GM18873 (cell line): ENCODE data around the gene KRTAP22-1.

Source experiments
- ATAC-seq: cut with Tn5 transposase; IDR thresholded peaks from one replicate; pipeline ENCODE4 v1.9.1; 2021; ENCODE audit warnings: mild to moderate bottlenecking, moderate library complexity, moderate number of reproducible peaks; ENCODE audit not compliant: unreplicated experiment, low FRiP score

KRTAP22-1 gene

DNA sequence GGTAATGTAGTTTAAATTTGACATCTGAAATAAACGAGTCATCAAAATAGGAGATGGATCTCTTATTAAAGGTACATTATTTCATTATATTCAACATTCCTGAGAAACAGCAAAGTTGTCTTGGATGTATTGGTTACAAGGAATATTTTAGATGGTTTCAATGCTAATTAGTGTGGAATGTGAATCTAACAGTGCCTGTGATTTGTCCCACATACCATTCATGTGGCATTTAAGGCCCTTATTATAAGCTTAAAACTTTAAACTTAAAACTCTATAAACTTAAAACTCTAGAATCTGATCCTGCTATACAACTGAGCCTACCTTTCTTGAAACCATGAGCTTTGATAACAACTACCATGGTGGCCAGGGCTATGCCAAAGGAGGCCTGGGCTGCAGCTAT, at the start of gene KRTAP22-1:
TSS of gene KRTAP22-1 (plus strand) at position 301 of the 400 bp plus-strand sequence.
- ATAC-seq, result no peak

DNA sequence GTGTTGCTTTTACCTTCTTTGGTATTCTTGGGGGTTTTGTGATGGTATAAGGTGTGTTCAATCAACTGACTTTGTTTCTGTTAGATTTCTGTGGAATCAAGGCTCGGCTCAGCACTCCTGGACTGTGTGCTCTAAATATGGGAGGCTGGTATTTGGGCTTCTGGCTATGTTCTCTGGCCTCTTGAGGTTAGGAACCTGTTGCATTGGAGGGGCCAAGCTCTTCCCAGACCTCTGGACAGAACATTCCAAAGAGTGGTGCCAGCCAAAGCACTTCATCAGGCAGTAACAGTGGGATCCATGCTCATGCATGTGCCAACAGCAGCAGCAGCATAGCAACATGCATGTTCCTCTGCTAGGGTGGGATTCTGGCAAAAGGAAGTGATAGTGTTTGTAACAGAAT, 48.1 kb upstream of the KRTAP22-1 start:
- ATAC-seq, result no peak

DNA sequence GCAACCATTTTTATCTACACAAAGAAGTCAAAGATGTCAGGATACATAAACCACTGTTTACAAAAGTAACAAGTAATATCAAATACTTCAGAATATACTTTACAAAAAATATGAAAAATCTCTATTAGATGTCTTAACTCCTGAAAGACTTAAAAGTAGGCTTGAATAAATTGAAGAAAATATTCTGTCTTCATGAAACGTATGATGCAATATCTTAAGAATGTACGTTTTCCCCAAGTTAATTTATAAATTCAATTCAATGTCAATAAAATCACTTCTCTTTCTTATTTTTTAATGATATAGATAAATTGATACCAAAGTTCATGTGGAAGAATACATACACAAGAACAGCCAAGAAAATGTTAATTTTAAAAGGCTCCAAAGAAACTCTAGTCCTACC, 45.8 kb upstream of the KRTAP22-1 start:
- no peak for ATAC-seq

DNA sequence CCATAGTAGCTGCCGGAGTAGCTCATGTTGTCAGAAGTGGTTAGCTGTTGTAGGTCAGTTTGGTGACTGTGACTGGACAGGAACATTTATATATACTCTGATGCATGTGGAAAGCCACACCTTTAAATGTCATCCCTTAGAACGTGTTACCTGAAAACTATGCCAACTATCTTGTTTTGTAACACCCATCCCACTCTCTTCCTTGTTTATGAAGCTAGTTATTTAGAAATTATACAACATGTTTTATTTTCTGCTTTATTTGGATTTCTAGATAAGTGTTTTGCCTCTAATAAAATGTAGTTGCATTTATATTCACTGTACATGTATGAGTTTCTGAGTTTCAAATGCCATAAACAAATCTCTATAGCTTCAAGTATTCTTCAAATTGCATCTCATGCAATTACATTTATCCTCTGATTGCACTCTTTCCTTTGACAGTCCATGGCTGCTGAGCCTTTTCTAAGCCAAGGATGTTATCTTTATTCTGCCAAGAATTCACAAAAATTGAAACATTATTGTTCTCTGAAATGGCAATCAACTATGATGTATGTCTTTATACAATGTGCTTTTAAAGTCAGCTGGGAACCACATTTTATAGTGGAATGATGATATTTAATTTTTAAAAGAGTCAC, 39.5 kb upstream of the KRTAP22-1 start, which contains the start of gene KRTAP19-7:
TSS of gene KRTAP19-7 (minus strand) at position 51 of the 632 bp plus-strand sequence. CDS start at position 26, 25 bp downstream.
- ATAC-seq, result no peak

DNA sequence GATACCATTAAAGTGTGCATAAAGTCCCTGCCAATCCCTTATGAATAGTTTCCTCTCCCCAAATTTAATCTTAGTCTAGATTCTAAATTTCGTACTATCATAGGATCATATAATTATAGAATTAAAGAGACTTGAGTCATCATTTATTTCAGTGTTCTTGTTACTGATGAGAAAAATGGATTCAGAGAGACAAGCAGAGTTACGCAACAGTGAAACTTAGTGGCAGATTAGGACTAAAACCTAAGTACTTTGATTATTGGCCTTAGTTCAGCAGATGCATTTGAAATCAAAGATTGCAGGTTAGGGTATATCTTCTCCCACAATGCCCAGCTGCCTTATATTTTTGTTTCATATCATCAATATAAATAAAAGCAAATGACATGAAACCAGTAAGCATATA, 38.9 kb upstream of the KRTAP22-1 start:
- ATAC-seq, result no peak

DNA sequence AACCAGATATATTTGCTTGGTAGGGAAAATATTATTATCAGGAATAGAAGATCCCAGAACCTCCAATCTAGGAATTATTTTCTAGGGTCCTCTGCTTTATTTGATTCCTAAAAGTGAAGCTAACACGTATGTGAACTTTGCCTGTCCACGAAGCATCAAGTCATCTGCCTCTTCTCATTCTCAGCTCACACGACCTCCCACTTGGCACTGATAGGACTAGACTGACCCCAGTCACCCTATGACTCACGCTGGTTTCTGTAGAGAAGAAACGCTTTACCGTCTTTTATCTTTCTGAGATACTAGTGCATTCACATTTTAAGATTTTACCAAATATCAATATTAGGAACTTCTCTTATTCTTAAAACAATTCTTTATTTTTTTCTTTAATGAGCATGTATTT, 37.8 kb upstream of the KRTAP22-1 start:
- no peak for ATAC-seq

DNA sequence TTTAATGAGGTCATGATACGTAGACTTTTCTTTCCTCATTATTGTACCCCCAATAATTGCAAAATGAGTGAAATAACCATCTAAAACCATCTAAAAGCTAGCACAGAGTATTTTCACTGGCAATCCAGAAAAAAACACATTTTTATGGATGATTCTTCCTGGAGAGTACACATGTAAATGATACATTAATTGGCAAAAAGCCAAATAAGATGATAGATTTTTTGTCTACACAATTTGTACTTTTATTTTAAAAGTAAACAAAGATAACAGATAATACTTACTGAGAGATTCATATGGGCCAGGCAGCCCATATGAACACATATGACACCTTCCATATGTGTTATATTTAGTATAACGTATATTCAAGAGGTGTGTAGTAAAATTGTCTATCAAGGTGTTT, 37.3 kb upstream of the KRTAP22-1 start:
- no peak for ATAC-seq

DNA sequence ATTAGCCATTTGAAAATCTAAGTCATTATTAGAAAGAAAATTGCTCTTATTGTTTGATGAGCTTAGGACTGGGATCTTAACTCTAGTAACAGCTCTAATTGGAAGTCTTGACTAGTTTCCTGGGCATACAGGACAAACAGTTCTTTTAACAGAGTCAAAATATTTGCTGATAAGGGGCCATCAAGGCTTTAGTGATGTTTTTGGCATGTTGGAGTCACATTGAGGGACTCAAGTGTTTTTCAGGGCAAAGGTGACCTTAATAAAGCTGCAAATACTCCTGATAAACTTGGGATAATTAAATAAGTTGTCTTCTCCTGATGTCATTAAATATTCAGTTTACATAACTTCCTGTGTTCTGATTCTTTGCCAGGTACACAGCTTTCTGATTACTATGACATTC, 33.3 kb upstream of the KRTAP22-1 start:
- ATAC-seq, result no peak

DNA sequence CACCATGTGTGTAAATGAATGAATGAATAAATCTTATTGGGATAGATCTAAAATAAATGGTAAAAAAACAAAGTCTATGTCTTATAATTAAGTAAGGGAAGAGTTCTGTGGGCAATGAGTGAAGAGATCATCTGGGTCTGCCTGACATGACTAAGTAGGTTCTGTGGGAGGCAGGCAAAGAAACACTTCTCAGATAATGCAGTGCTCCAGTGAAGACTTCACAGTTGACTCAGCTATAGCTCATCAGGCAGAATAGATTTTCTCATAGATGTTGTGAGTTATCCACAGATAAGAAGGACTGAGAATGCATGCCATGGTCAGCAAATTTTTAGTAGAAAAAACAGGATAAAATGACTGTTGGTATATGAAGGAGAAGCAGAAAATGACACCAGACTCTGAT, 23.1 kb upstream of the KRTAP22-1 start:
- ATAC-seq, result no peak

DNA sequence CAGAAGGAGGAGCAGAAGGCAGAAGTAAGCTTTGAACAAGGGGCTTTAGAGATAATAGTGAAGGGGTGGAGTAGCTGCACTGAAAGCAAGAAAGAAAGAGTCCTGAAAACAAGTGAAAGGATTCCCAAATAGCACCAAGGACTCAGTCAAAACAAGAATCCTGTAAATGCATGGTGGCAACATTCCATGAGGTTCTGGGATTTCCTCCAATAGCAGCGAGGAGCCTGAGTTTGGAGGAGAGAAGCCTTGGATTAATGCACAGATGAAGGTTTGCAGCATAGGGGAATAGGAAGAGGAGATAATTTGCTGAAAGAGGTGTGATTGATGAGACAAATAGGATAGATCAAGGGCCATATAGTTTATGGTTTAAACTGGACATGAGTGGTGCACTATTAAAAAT, 21.5 kb upstream of the KRTAP22-1 start:
- ATAC-seq, result no peak

DNA sequence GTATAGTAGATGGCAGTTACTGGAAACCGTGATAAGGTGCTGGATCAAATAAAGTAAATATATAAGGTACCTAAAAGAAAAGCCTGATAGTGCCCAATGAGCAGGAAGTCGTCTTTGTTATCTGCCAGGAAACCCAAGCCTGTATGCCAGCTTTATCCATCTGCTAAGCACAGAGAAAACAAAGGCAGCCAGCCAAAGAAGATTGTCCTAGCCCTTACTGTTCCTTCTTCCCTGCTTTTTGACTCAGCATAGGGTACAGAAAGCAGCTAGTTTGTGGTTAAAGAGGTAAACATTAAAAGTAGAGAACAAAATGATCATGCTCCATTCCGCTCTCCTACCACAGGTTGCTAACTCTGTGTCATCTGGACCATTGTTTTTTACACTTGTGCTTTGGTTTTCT, 20.8 kb upstream of the KRTAP22-1 start:
- ATAC-seq, result no peak

DNA sequence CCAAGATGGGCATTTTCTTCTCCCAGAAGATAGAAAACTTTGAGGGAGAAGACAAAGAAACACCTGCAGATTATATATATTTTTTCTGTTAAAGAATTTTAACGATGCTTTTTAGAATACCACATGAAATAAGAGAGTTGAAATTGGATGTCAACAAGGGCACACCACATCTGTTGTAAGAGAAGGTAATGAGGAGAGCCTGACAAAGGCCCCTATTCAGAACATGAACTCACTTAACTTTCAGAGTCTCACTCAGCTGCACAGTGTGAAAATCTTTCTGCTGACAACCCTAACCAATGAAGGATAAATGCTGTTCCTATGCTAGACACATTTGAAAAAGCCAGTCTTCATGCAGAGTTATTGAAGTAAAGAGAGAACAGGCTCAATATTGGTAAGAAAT, 18.0 kb upstream of the KRTAP22-1 start:
- ATAC-seq, result no peak

DNA sequence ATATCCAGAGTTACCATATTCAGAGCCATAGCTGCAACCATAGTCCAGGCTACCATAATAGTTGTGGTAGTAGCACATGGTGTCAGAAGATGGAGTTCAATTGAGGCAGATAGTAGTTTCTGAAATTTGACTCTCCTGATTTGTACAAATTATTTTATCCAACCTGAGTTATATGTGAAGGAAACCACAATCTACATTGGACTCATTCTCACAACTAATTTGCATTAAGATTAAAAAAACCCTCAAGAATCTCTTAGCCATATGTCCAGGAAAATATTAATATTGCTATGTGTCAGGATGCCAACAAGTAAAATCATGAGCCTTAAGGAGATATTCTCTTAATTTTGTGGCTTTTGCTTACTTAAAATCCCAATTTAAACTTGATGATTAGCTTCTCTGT, 10.6 kb upstream of the KRTAP22-1 start, which contains the start of gene KRTAP22-2:
TSS of gene KRTAP22-2 (minus strand) at position 101 of the 400 bp plus-strand sequence.
- ATAC-seq, result no peak

DNA sequence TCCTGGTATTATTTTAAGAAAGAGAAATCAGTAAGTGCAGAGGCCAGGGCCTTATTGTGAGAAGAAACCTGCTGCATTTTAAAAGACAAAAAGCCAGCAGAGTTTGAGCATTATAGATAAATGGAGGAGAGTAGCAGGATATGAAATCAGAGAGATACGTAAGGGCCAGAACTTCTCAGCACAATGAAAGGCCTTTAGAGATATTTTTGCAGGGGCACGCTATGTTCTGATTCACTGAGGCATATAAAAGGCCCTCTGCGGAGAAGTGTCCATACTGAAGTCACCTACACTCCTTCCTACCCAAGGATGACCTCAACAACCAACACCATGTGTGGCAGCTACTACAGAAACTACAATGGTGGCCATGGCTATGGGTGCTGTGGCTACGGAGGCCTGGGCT, 8.7 kb upstream of the KRTAP22-1 start, which contains the start of gene KRTAP6-3:
TSS of gene KRTAP6-3 (plus strand) at position 301 of the 400 bp plus-strand sequence. CDS start at position 307, 6 bp downstream.
- no peak for ATAC-seq

DNA sequence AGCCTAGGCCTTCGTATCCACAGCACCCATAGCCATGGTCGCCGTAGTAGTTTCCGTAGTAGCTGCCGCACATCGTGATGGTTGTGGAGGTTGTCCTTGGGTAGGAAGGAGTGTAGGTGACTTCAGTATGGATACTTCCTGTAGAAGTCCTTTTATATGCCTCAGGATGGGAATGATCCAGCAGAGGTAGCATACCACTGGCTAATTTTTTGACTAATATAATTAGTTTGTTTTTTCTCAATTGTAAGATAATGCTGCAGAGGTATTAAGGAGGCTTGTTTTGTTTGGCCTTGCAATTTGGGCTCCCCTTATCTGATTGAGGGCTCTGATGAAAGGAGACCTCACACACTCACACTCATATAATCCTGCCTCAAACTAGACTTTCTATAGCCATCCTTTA, 2.1 kb upstream of the KRTAP22-1 start, which contains the start of gene KRTAP6-2:
TSS of gene KRTAP6-2 (minus strand) at position 101 of the 400 bp plus-strand sequence. CDS start at position 73, 28 bp downstream.
- ATAC-seq, result no peak

DNA sequence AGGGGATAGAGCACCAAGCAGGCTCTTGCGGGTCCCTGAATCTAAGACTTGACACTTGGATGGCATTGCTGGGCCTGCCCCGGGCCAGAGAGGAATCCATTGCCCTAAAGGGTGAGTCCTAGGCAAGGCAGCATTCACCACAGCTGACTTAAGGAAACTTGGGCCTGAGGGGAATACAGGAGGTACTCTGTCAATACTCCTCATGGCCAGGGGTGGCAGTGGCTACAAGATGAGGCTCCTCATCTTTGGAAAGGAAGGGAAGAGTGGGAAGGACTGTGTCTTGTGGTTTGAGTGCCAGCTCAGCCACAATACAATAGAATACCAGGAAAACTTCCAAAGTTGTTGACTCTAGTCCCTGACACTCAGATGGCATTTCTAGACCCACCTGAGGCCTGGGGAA, 5.1 kb downstream of the KRTAP22-1 start:
- no peak for ATAC-seq

DNA sequence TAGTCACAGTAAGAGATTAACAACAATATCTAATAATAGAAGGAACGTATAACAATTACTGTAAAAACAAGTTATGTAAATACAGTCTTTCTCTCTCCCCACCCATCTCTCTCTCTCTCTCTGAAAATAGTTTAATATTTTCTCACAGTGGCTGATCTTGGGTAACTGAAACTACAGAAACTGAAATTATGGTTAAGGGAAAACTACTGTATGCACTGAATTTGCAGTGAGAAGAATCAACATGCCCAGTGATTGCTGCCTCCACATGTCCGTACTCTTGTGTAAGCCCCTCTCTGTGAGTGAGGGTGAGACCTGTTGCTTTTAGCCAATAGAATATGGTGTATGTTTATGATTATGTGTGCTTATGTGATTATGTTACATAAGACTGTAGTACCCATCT, 11.2 kb downstream of the KRTAP22-1 start:
- ATAC-seq, result no peak

DNA sequence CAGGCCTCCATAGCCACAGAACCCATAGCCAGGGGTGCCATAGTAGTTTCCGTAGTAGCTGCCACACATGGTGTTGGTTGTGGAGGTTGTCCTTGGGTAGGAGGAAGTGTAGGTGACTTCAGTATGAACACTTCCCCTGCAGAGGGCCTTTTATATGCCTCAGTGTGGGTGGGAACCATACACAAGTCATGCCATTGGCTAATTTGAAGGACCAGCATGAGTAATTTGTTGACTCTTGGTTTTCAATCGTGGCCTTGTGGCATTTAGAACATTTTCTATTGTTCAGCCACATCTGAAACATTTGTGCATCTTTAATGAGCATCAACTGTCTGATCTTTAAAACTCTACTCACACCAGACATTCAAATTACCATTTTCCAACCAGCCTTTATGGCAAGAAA, 12.9 kb downstream of the KRTAP22-1 start, which contains the start of gene KRTAP6-1:
TSS of gene KRTAP6-1 (minus strand) at position 95 of the 400 bp plus-strand sequence. CDS start at position 69, 26 bp downstream.
- ATAC-seq, result no peak

DNA sequence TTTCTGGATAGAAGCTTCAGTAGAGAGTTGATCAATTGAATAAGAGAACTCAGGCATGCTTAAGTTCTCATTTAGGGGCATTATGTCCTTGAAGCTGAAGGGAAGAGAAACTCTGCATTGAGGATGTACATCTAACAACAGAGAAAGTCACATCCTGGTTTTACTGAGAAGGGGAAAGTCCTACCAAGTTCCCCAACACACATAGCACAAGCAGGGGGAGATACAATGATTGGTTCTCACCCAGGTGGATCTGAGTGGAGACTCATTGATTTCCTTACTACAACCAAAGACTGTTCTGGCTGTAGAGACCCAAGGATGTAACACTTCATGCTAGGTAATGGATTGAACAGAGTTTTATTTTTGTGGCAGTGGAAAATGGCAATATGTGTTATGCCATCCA, 14.3 kb downstream of the KRTAP22-1 start:
- ATAC-seq, result no peak

DNA sequence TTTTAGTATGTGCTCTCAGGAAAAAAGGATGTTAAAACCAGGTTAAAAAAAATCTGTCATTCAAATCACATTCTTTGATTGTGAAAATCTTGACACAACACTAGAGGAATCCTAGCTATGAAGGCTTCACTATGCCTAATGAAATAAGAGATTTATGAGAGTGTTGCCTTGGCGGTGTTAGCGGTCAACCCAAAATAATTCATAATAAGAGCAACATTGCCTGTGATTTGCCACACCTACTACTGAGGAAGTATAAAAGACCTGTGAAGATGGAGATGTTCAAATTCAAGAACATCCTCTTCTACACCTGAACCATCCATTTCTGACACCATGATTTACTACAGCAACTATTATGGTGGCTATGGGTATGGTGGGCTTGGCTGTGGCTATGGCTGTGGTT, 15.2 kb downstream of the KRTAP22-1 start, which contains the start of gene KRTAP20-1:
TSS of gene KRTAP20-1 (plus strand) at position 301 of the 400 bp plus-strand sequence. CDS start at position 331, 30 bp downstream.
- no peak for ATAC-seq

DNA sequence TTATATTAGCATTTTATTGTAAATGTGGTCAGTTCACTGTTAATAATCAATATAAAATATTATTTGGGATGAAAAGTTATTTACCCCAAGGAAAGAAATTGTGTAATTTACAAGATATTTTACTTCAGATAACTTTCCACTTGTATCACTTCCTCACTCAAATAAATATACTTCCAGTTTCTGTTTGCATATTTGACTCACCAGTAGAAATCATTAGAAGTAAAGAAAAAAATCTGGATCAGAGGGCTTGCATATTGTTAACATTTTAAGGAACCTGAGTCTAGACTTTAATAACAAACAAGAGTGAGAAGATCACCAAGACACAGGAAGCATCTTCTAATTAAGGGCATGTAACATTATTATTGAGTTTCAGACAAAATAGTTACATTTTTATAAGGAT, 19.2 kb downstream of the KRTAP22-1 start:
- no peak for ATAC-seq

DNA sequence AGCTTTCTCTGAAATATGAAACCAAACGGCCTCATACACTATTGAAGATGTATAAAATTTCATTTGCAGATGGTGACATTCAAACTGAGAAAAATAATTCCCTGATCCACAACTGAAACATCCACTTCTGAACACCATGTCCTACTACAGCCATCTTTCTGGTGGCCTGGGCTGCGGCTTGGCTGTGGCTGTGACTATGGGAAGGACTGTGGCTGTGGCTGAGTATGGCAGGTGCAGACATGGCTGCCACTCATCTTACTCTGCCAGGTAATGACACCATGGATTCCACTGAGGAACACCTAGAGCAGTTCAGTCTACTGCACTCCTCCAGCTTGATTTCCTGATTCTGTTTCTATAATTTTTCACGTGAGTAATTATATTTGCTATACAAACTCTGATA, 19.6 kb downstream of the KRTAP22-1 start, which contains the start of gene KRTAP20-4:
TSS of gene KRTAP20-4 (plus strand) at position 106 of the 400 bp plus-strand sequence.
- ATAC-seq, result no peak
